T-helper 1 cell treated with Interleukin-12 subunit alpha and Interleukin-12 subunit beta and Interleukin-4 antibody, amounts not matched to agents 30 μg/mL and 1 μg/mL, for 36 hours (primary cell): ENCODE measurements around the gene NPTXR.

ENCODE experiments used
- H3K27ac Mint-ChIP-seq: one replicate; pipeline ENCODE4 v1.8.0; 2021; ENCODE audit warnings: mild to moderate bottlenecking, mixed read lengths
- H3K27me3 Mint-ChIP-seq: one replicate; pipeline ENCODE4 v1.8.0; 2021; ENCODE audit warnings: low read depth, mixed read lengths
- H3K36me3 Mint-ChIP-seq: one replicate; pipeline ENCODE4 v1.8.0; 2021; ENCODE audit warnings: low read depth, mixed read lengths
- H3K4me1 Mint-ChIP-seq: one replicate; pipeline ENCODE4 v1.8.0; 2021; ENCODE audit warnings: low read depth, mixed read lengths
- H3K4me3 Mint-ChIP-seq: one replicate; pipeline ENCODE4 v1.8.0; 2021; ENCODE audit warnings: mild to moderate bottlenecking, moderate library complexity, mixed read lengths
- H3K9me3 Mint-ChIP-seq: one replicate; pipeline ENCODE4 v1.8.0; 2021; ENCODE audit warnings: mixed read lengths

Gene NPTXR

GRCh38 chr22:38850941-38851849 lies 7.4 kb upstream of the NPTXR start:
- Mint-ChIP-seq H3K36me3 (no peaks in the 10 kb centered on the region), H3K27me3 (peaks cover 46% of the 10 kb centered on the region), H3K4me3 (no peak overlapping the region), H3K9me3 (no peaks in the 10 kb centered on the region), H3K4me1 (no peaks in the 10 kb centered on the region), H3K27ac (no peak overlapping the region)

- H3K27me3 Mint-ChIP-seq: peaks cover 50% of the 10 kb centered on the region
- no peak overlapping the region for H3K4me3 Mint-ChIP-seq
- no peaks in the 10 kb centered on the region for H3K9me3 Mint-ChIP-seq
- no peaks in the 10 kb centered on the region for H3K36me3 Mint-ChIP-seq
- no peak overlapping the region for H3K27ac Mint-ChIP-seq
- H3K4me1 Mint-ChIP-seq: no peaks in the 10 kb centered on the region
These were observed 6.6 kb upstream of the NPTXR start for GRCh38 chr22:38850399-38850798.

GRCh38 chr22:38849811-38850210 lies 6.0 kb upstream of the NPTXR start:
- no peaks in the 10 kb centered on the region for H3K36me3 Mint-ChIP-seq
- H3K27me3 Mint-ChIP-seq: peaks cover 54% of the 10 kb centered on the region
- H3K4me3 Mint-ChIP-seq: no peak overlapping the region
- H3K4me1 Mint-ChIP-seq: no peaks in the 10 kb centered on the region
- H3K9me3 Mint-ChIP-seq: no peaks in the 10 kb centered on the region
- no peak overlapping the region for H3K27ac Mint-ChIP-seq

GRCh38 chr22:38846412-38846811 lies 2.6 kb upstream of the NPTXR start:
- no peak overlapping the region for H3K4me3 Mint-ChIP-seq
- H3K27me3 Mint-ChIP-seq: peaks cover 57% of the 10 kb centered on the region
- no peak overlapping the region for H3K27ac Mint-ChIP-seq
- H3K9me3 Mint-ChIP-seq: no peaks in the 10 kb centered on the region
- H3K36me3 Mint-ChIP-seq: no peaks in the 10 kb centered on the region
- peaks cover 10% of the 10 kb centered on the region for H3K4me1 Mint-ChIP-seq

- Mint-ChIP-seq H3K9me3 (no peaks in the 10 kb centered on the region), H3K4me3 (no peak overlapping the region), H3K27ac (no peak overlapping the region), H3K36me3 (no peaks in the 10 kb centered on the region), H3K27me3 (peaks cover 62% of the 10 kb centered on the region), H3K4me1 (peaks cover 10% of the 10 kb centered on the region)
These were observed 1.3 kb upstream of the NPTXR start for GRCh38 chr22:38845004-38845740.

GRCh38 chr22:38844315-38845003 lies 631 bp upstream of the NPTXR start:
- no peak overlapping the region for H3K27ac Mint-ChIP-seq
- no peaks in the 10 kb centered on the region for H3K9me3 Mint-ChIP-seq
- peaks cover 10% of the 10 kb centered on the region for H3K4me1 Mint-ChIP-seq
- no peaks in the 10 kb centered on the region for H3K36me3 Mint-ChIP-seq
- no peak overlapping the region for H3K4me3 Mint-ChIP-seq
- H3K27me3 Mint-ChIP-seq: peaks cover 69% of the 10 kb centered on the region

- Mint-ChIP-seq H3K36me3 (no peaks in the 10 kb centered on the region), H3K27ac (no peak overlapping the region), H3K4me1 (peaks cover 10% of the 10 kb centered on the region), H3K27me3 (peaks cover 66% of the 10 kb centered on the region), H3K4me3 (no peak overlapping the region), H3K9me3 (no peaks in the 10 kb centered on the region)
These were observed 599 bp downstream of the NPTXR start for GRCh38 chr22:38843201-38843656.

- Mint-ChIP-seq H3K4me3 (peak overlapping the region; percentile 77), H3K27me3 (peaks cover 65% of the 10 kb centered on the region), H3K4me1 (peaks cover 10% of the 10 kb centered on the region), H3K9me3 (no peaks in the 10 kb centered on the region), H3K27ac (peak overlapping the region; percentile 70), H3K36me3 (no peaks in the 10 kb centered on the region)
These were observed 1.2 kb downstream of the NPTXR start for GRCh38 chr22:38842512-38843200.

GRCh38 chr22:38841635-38842034 lies 2.2 kb downstream of the NPTXR start:
- H3K4me3 Mint-ChIP-seq: no peak overlapping the region
- peaks cover 55% of the 10 kb centered on the region for H3K27me3 Mint-ChIP-seq
- peaks cover 10% of the 10 kb centered on the region for H3K4me1 Mint-ChIP-seq
- no peaks in the 10 kb centered on the region for H3K36me3 Mint-ChIP-seq
- H3K27ac Mint-ChIP-seq: no peak overlapping the region
- H3K9me3 Mint-ChIP-seq: no peaks in the 10 kb centered on the region

GRCh38 chr22:38841211-38841610 lies 2.6 kb downstream of the NPTXR start:
- H3K4me1 Mint-ChIP-seq: peaks cover 10% of the 10 kb centered on the region
- H3K27me3 Mint-ChIP-seq: peaks cover 51% of the 10 kb centered on the region
- H3K36me3 Mint-ChIP-seq: no peaks in the 10 kb centered on the region
- H3K4me3 Mint-ChIP-seq: no peak overlapping the region
- H3K27ac Mint-ChIP-seq: no peak overlapping the region
- H3K9me3 Mint-ChIP-seq: no peaks in the 10 kb centered on the region

- H3K4me1 Mint-ChIP-seq: peaks cover 10% of the 10 kb centered on the region
- no peaks in the 10 kb centered on the region for H3K36me3 Mint-ChIP-seq
- H3K9me3 Mint-ChIP-seq: no peaks in the 10 kb centered on the region
- H3K27me3 Mint-ChIP-seq: peaks cover 42% of the 10 kb centered on the region
- no peak overlapping the region for H3K27ac Mint-ChIP-seq
- H3K4me3 Mint-ChIP-seq: peak overlapping the region; percentile 2
These were observed 3.7 kb downstream of the NPTXR start for GRCh38 chr22:38840129-38840528.

- Mint-ChIP-seq H3K9me3 (no peaks in the 10 kb centered on the region), H3K4me1 (peaks cover 10% of the 10 kb centered on the region), H3K36me3 (no peaks in the 10 kb centered on the region), H3K4me3 (no peak overlapping the region), H3K27me3 (peaks cover 37% of the 10 kb centered on the region), H3K27ac (no peak overlapping the region)
These were observed 4.1 kb downstream of the NPTXR start for GRCh38 chr22:38839686-38840085.

GRCh38 chr22:38837414-38837928 lies 6.4 kb downstream of the NPTXR start:
- H3K27ac Mint-ChIP-seq: no peak overlapping the region
- H3K9me3 Mint-ChIP-seq: no peaks in the 10 kb centered on the region
- peaks cover 27% of the 10 kb centered on the region for H3K27me3 Mint-ChIP-seq
- no peaks in the 10 kb centered on the region for H3K36me3 Mint-ChIP-seq
- H3K4me3 Mint-ChIP-seq: no peak overlapping the region
- peaks cover 2% of the 10 kb centered on the region for H3K4me1 Mint-ChIP-seq

- Mint-ChIP-seq H3K4me3 (no peak overlapping the region), H3K9me3 (no peaks in the 10 kb centered on the region), H3K36me3 (no peaks in the 10 kb centered on the region), H3K27me3 (peaks cover 15% of the 10 kb centered on the region), H3K27ac (no peak overlapping the region), H3K4me1 (no peaks in the 10 kb centered on the region)
These were observed 7.9 kb downstream of the NPTXR start for GRCh38 chr22:38835888-38836301.
